Tibial nerve (tissue), 4 donors: ENCODE results near the gene RUNX2.

Source experiments
- CTCF ChIP-seq, 5 experiments: fragments of 200-600 bp in 3 of 5; fragments of 450-650 bp in 2 of 5; sonication (generic) in 3 of 5; IDR thresholded peaks; one replicate each; pipeline ENCODE4 v1.5.1; 2016 to 2019; ENCODE audit warnings: antibody characterized with exemption in 5 of 5, mild to moderate bottlenecking in 3 of 5, moderate library complexity in 2 of 5
- EP300 ChIP-seq, 2 donors: sonication (generic); formaldehyde crosslinking; IDR thresholded peaks; one replicate each; pipeline ENCODE4 v1.6.1; 2017; ENCODE audit warnings: antibody characterized with exemption in 2 of 2, mild to moderate bottlenecking in 1 of 2

GRCh38 chr6:45460166-45460565 is 132.0 kb downstream of the RUNX2 start:
- TF ChIP-seq CTCF (IDR thresholded peaks at IDR 0.05) (no peak), EP300 (IDR thresholded peaks at IDR 0.05) (no peak)
